GM12878 (cell line): Measurements from ENCODE around the gene NDUFA7.
"Not testable (repeated sequence)": the region's sequence is repeated elsewhere in the genome, so short reads cannot be mapped to it uniquely, and the experiment has no call there.

Experiments used
- CTCF ChIP-seq, 3 experiments: IDR thresholded peaks in 2 of 3; conservative IDR thresholded peaks in 1 of 3; 2 replicates each; pipeline ENCODE4 v1.5.1; 2011; ENCODE audit warnings: low read depth in 3 of 3, low read length in 3 of 3, mild to moderate bottlenecking in 3 of 3, control low read depth in 2 of 3, moderate library complexity in 2 of 3, inconsistent platforms in 1 of 3, mixed read lengths in 1 of 3; ENCODE audit not compliant: control insufficient read depth in 2 of 3, insufficient read depth in 1 of 3; ENCODE audit errors: extremely low read depth in 1 of 3
- POLR2A ChIP-seq: IDR thresholded peaks from 2 replicates; pipeline ENCODE4 v1.6.1; 2011; ENCODE audit warnings: low read depth, mild to moderate bottlenecking, low read length
- RCOR1 ChIP-seq: conservative IDR thresholded peaks from 2 replicates; pipeline ENCODE4 v1.6.1; 2012; ENCODE audit warnings: low read depth, low read length, improper control_type of control experiment
- SIX5 ChIP-seq: IDR thresholded peaks from 2 replicates; pipeline ENCODE4 v1.6.1; 2011; ENCODE audit warnings: mild to moderate bottlenecking, low read depth, low read length, moderate library complexity; ENCODE audit not compliant: severe bottlenecking

DNA sequence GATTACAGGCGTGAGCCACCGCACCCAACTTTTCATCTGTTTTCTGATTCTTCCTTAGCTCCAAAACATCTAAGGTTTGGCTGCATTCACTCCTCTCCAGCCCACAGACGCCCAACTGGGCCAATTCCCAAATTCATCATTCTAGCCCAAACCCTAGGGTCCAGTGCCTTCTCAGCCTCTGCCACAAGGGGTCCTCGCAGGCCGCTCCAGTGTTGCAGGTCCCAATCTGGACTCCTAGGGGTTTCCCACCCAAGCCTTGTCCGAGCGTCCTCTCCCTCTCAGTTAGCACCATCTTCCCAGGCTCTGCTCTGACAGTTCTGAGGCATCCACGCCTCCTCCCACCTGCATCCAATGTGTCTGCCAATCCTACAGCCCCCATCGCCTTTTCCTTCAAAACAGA is 44.7 kb downstream of the NDUFA7 start:
- TF ChIP-seq CTCF (IDR thresholded peaks at IDR 0.05 in 2 of 3, conservative IDR thresholded peaks at IDR 0.05 in 1 of 3; ENCODE audit: control insufficient read depth in 2 of 3, extremely low read depth in 1 of 3, insufficient read depth in 1 of 3, low read depth in 3 of 3, low read length in 3 of 3); SIX5; RCOR1; POLR2A: not testable (repeated sequence)
